Sigmoid colon (tissue), 3 donors: ENCODE measurements around the gene FRS2.

ENCODE experiments used
- POLR2A ChIP-seq, 2 donors: fragments of 450-650 bp; IDR thresholded peaks; one replicate each; pipeline ENCODE4 v1.6.1; 2016; ENCODE audit warnings: antibody characterized with exemption in 2 of 2, mild to moderate bottlenecking in 2 of 2, moderate library complexity in 2 of 2
- TF ChIP-seq, protein P1 (sequence below), 4 experiments: fragments of 450-650 bp in 3 of 4; fragments of 200-600 bp in 1 of 4; IDR thresholded peaks; one replicate each; pipeline ENCODE4 v1.5.1; 2016 to 2019; ENCODE audit warnings: antibody characterized with exemption in 4 of 4, mild to moderate bottlenecking in 3 of 4, moderate library complexity in 2 of 4

DNA sequence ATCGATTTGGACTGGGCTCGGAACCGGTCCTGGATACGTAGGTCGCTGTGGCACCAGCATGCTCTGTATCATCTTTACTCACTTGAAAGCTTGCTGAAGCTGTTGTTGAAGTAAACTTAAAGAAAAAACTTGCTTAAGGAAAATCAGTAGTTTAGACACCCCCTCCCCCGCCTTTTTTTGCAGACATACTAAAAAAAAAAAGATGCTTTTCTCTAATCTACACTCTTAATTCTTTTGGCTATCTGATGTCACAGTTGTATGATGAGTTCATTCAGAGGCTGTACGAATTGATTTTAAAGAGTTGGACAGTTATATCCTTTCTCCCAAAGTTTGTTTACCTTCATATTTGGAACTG lies 865 bp downstream of the FRS2 start:
- TF ChIP-seq POLR2A (IDR thresholded peaks at IDR 0.05), result no peak
- TF ChIP-seq, protein P1, sequence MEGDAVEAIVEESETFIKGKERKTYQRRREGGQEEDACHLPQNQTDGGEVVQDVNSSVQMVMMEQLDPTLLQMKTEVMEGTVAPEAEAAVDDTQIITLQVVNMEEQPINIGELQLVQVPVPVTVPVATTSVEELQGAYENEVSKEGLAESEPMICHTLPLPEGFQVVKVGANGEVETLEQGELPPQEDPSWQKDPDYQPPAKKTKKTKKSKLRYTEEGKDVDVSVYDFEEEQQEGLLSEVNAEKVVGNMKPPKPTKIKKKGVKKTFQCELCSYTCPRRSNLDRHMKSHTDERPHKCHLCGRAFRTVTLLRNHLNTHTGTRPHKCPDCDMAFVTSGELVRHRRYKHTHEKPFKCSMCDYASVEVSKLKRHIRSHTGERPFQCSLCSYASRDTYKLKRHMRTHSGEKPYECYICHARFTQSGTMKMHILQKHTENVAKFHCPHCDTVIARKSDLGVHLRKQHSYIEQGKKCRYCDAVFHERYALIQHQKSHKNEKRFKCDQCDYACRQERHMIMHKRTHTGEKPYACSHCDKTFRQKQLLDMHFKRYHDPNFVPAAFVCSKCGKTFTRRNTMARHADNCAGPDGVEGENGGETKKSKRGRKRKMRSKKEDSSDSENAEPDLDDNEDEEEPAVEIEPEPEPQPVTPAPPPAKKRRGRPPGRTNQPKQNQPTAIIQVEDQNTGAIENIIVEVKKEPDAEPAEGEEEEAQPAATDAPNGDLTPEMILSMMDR (IDR thresholded peaks at IDR 0.05), result no peak
